Measurements from ENCODE around the gene PAX3. TPM values are rescaled to one million over a fixed set of nuclear protein-coding genes. Genes with fewer than 3 reads are reported as not detected.

PAX3 gene
- total RNA-seq: 0.19 TPM
- long read RNA-seq: 0 reads

DNA sequence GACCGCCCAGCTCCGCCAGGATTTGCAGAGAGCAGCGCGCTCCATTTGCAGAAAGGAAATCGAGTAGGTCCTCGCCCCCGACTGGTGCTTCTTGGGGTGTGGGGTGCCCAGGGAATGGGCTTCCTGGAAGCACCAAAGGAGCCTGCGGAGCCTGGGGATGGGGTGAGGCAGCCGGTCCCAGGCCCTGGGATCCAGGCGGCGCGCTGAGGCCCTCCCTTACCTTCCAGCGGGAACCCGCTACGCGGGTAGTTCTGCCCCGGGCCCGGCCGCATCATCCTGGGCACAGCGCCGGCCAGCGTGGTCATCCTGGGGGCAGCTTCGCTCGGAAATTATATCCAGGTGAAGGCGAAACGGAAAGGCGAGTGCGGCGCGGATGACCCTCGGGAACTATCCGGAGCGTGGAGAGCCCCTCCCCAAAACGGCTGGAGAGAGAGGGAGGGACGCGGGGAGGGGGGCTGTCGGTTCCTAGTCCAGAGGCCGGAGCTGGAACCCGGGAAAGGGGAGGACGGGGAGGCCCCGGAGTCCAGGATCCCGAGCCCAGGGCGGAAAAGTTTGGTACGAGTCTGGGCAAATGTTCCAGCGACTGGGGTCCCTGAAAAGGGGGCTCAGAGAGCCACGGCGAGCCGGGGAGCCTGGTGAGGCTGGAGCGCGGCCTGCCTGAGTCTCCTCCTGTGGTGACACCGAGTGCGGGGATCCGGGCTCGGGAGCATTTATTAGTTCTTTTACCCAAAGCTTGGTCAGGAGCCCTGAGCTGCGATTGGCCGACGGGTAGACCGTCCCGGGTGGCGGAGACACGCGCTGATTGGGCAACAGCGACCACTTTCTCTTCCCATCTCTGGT is at the start of gene PAX3:
TSS of gene PAX3 (minus strand) at position 688 of the 840 bp plus-strand sequence. CDS start at position 305, 383 bp downstream.
- DNase-seq (ENCODE audit: low spot score): no peak
- intact Hi-C loops (cut with DNase I): no loop called here

DNA sequence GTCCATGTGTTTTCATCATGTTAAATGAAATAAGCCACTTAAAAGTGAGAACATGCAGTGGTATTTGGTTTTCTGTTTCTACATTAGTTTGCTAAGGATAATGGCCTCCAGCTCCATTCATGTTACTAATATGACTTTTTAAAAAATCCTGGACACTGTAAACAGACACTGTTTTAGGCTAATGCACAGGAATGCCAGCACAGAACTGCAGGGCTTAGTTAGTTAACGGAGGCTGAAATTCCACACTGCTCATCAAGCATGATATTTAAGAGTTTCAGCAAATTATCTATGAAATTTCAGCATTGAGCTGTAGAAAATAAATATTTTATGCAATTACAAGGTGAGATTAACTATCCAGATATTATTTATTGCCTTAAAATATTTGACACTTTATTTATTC is 42.5 kb upstream of the PAX3 start:
- no peak for DNase-seq (ENCODE audit: low spot score)
- intact Hi-C loops (cut with DNase I): no loop called here

DNA sequence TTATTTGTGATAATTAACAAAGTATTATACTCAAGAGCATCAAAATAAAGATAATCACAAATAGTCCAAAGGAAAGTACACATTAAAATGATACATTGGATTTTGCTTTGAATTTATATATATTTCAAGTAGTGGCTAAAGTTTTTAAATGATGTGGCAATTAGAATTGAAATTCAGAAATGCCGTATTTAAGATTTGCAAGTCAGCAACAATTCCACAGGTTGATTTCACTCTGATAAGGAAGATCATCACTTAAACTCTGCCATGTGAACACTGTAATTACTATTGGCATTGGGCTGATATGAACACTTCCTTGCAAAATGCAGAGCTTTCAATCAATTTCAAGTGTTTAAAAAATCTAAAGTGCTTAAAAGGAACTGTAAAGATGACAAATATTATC is 39.6 kb upstream of the PAX3 start:
- DNase-seq (ENCODE audit: low spot score): no peak
- intact Hi-C loops (cut with DNase I): no loop called here

GRCh38 chr2:222336931-222337330 is 38.1 kb upstream of the PAX3 start:
- DNase-seq (ENCODE audit: low spot score): no peak
- intact Hi-C loops (cut with DNase I): no loop called here

DNA sequence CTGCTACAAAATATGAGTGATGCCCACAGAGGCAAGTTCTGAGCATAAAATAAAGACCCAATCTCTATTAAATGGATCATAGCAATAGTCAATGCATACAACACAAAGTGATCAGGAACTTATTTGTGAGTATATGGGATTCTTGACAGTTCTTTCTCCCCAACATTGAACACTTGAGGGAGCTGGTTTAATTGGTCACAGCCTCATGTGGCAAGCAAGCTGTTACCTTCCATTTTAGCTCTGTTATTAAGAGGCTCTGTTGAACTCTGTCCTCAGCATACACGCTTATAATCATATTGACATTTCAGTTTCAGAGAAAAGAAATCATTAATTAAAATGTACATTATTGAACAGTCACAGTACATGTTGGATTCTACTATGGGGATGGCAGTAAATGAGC is 37.6 kb upstream of the PAX3 start:
- intact Hi-C loops (cut with DNase I): no loop called here
- no peak for DNase-seq (ENCODE audit: low spot score)

DNA sequence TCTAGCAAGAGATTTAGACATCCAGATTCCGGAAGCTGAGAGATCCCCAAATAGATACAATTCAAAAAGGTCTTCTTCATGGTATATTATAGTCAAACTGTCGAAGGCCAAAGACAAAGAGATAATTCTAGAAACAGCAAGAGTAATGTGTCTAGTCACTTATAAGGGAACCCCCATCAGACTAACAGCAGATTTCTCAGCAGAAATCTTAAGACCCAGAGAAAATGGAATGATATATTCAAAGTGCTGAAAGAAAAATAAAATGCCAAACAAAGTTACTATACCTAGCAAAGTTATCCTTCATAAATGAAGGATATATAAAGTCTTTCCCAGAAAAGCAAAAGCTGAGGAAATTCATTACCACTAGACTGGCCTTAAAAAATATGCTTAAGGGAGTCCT is 36.1 kb upstream of the PAX3 start:
- DNase-seq (ENCODE audit: low spot score): no peak
- intact Hi-C loops (cut with DNase I): no loop called here

DNA sequence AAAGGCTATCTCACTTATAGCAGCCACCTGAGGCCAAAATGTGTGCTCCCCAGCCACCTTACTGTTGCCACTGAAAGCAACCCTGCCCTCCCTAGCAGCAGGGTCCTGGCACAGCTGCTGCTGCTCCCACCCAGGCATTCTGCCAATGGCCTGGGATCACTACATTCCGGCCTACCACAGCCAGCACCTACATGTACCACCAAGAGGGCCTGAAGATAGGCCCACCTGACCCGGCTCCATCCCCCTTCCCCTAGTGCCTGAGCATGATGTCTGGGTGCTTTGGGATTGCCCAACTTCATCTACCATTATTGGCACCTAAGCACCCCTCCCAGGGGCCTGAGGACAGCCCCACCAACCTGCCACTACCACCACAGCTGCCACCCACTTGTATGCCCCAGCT is 34.6 kb upstream of the PAX3 start:
- intact Hi-C loops (cut with DNase I): no loop called here
- DNase-seq (ENCODE audit: low spot score): no peak

DNA sequence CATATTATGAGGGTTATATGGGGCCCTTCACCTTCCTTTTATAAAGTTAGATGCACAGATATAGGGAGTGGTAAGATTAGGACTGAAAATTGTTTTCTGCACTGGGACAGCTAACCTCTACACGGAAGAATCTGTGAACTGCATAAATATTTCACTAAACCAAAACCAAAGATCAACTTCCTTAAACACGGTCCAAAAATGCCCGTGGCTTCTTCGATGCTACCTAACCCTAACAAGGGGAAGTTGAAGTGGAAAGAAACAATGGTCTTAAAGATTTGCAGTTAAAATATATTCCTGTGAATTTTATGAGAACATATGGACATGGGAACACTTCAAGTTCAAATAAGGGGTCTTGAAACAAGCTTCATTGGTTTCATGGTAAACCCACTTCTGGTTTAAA is 33.3 kb upstream of the PAX3 start:
- intact Hi-C loops (cut with DNase I): no loop called here
- DNase-seq (ENCODE audit: low spot score): no peak

DNA sequence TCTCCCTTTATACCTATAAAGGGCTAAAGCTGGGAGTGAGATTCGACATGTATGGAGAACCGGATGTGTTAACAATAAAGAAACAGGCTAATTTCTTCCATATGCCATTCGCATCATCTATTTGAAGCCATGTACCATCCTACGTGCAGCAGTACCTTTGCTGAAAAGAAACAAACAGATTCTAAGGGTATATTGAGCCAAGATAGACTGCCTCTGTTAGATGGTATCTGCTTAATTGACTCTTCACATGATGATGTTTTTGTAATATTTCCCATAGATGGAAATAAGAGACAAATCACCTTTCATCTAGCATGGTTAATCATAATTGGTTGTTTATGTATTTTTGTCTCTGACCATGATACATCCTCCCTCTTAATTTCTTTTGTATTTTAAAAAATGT is 32.1 kb upstream of the PAX3 start:
- intact Hi-C loops (cut with DNase I): no loop called here
- no peak for DNase-seq (ENCODE audit: low spot score)

DNA sequence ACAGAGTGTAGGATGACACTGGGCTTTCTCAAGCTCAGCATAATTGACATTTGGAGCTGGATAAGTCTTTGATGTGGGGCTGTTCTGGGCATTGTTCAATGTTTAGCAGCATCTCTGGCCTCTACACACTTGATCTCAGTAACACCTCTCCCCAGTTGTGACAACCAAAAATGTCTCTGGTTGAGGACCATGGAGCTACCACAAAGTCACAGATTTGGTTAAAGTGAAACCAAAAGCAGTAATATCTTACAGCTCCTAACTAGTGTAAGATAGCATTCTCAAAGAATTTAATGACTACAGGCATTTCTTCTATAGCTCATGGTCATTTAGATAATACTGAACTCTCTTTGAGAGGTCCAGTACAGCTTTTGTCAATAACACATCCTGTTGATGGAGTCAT is 23.4 kb upstream of the PAX3 start:
- intact Hi-C loops (cut with DNase I): loop anchor here (5.0 kb wide), 1 partner anchor 65 kb away; no protein-coding TSS in a partner anchor
- DNase-seq (ENCODE audit: low spot score): no peak

GRCh38 chr2:222320436-222321395 is 21.9 kb upstream of the PAX3 start:
- no peak for DNase-seq (ENCODE audit: low spot score)
- intact Hi-C loops (cut with DNase I): loop anchor here (5.0 kb wide), 1 partner anchor 67 kb away; no protein-coding TSS in a partner anchor

- DNase-seq (ENCODE audit: low spot score): no peak
- intact Hi-C loops (cut with DNase I): loop anchor here (2.0 to 10.0 kb wide), 3 partner anchors 67 to 293 kb away; no protein-coding TSS in a partner anchor
These were observed 21.0 kb upstream of the PAX3 start for GRCh38 chr2:222319586-222320435.

DNA sequence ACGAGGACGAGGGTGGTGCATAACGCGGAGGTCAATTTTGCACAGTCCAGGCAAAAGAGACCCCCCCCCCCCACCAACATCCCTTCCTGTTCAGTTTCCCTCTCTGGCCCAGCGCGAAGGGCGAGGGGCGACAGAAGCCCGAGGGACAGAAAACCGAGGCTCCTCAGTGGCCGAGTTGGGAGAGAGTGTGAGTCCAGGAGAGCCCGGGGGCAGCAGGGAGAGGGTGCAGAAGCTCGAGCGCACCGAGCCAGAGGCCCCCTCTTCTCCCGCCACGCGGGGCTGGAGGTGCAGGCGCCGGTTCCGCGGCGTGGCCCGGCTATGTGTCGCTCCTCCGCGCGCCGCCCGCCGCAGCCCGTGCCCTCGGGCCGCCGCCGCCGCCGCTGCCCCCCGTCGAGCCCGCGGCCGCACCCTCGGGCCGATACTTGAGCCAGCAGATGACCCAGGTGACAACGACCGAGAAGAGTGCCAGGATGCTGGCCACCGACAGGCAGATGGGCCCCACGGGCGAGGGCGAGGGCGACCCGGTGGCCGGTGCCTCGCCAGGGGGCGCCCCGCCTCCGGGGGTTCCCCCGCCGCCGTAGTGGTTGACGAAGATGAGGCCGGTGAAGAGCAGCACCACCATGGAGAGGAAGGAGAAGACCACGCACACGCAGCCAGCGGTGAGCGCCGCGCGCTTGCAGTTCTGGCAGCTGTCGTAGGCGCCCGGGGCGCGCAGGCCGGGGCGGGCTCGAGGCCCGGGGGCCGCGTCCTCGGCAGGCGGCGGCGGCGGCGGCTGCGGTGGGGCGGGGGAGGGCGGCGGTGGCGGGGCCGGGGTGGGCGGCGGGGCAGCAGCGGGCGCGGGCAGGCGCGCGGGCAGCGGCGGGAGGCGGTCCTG is 20.2 kb upstream of the PAX3 start:
- DNase-seq (ENCODE audit: low spot score): peak; percentile 78
- intact Hi-C loops (cut with DNase I): loop anchor here (1.0 to 10.0 kb wide), 3 partner anchors 243 to 294 kb away; no protein-coding TSS in a partner anchor

GRCh38 chr2:222318026-222318711 is 19.4 kb upstream of the PAX3 start:
- DNase-seq (ENCODE audit: low spot score): no peak
- intact Hi-C loops (cut with DNase I): loop anchor here (1.0 to 10.0 kb wide), 3 partner anchors 244 to 295 kb away; no protein-coding TSS in a partner anchor

DNA sequence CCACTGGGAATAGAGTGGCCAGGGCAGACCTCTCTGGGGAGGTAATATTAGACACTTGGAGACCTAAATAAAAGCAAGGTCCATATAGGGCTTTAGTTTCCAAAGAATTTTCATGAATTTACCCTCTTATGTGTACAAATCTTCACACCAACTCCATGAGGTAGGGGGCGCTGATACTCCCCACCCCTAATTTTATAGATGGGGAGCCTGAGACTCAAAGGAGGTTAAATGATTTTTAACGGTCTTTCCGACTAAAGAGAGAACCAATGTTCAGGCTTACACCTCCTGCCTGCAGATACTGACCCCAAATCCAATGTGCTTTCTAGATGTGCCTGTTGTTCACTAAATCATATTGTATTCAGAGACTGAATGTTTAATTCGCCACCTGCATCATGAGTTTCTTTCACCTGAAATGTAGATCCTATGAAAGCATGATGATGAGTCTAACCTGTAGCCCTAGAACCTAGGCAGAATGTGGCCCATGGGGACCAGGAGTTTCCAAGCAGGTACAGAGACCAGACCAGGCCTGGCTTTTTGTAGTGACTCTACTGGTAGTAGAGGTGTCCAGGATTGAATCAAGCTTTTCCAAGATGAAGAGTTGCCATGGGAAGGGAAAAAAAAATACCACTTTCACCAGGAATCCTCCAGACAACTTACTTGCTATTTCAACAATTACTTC is 16.8 kb upstream of the PAX3 start:
- DNase-seq (ENCODE audit: low spot score): no peak
- intact Hi-C loops (cut with DNase I): loop anchor here (10.0 kb wide), 1 partner anchor 261 kb away; no protein-coding TSS in a partner anchor

- no peak for DNase-seq (ENCODE audit: low spot score)
- intact Hi-C loops (cut with DNase I): loop anchor here (10.0 kb wide), 1 partner anchor 259 kb away; no protein-coding TSS in a partner anchor
These were observed 15.0 kb upstream of the PAX3 start for GRCh38 chr2:222313816-222314215.
